Measurements from ENCODE around the gene MIX23.

DNA sequence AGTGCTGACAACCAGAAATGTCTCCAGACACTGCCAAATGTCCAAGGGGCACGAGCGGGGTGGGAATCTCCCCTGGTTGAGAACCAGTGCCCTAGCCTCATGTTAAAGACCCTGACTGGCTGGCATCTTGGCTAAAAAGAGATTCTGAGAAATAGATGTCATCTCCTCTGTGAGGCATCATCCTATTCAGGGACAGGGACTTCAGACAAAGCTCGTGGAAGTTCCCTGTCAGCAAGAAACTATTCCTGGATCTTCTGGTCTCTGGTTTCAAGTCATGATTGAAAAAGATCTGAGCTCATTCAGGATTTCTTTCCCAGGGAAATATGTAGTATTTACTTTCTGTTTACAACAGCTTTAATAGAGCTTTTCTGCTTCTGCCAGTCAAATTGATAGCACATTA lies 22.0 kb upstream of the MIX23 start:
- TF ChIP-seq, protein P1, sequence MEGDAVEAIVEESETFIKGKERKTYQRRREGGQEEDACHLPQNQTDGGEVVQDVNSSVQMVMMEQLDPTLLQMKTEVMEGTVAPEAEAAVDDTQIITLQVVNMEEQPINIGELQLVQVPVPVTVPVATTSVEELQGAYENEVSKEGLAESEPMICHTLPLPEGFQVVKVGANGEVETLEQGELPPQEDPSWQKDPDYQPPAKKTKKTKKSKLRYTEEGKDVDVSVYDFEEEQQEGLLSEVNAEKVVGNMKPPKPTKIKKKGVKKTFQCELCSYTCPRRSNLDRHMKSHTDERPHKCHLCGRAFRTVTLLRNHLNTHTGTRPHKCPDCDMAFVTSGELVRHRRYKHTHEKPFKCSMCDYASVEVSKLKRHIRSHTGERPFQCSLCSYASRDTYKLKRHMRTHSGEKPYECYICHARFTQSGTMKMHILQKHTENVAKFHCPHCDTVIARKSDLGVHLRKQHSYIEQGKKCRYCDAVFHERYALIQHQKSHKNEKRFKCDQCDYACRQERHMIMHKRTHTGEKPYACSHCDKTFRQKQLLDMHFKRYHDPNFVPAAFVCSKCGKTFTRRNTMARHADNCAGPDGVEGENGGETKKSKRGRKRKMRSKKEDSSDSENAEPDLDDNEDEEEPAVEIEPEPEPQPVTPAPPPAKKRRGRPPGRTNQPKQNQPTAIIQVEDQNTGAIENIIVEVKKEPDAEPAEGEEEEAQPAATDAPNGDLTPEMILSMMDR (IDR thresholded peaks at IDR 0.05) = no peak
- TF ChIP-seq POLR2A (IDR thresholded peaks at IDR 0.05) = no peak
